HG03342 (cell line): ENCODE data around the gene KICS2.
"Not testable (repeated sequence)": the region's sequence is repeated elsewhere in the genome, so short reads cannot be mapped to it uniquely, and the experiment has no call there.

Source experiments
- ATAC-seq: cut with Tn5 transposase; IDR thresholded peaks from one replicate; pipeline ENCODE4 v1.9.1; 2021; ENCODE audit warnings: mild to moderate bottlenecking, moderate library complexity; ENCODE audit not compliant: unreplicated experiment

Gene KICS2

GRCh38 chr12:64217643-64218042 is 4.5 kb downstream of the KICS2 start:
- ATAC-seq: not testable (repeated sequence)

GRCh38 chr12:64216239-64216638 is 5.9 kb downstream of the KICS2 start:
- ATAC-seq: no peak

- ATAC-seq: no peak
Observed at GRCh38 chr12:64212119-64212746, 9.9 kb downstream of the KICS2 start.

DNA sequence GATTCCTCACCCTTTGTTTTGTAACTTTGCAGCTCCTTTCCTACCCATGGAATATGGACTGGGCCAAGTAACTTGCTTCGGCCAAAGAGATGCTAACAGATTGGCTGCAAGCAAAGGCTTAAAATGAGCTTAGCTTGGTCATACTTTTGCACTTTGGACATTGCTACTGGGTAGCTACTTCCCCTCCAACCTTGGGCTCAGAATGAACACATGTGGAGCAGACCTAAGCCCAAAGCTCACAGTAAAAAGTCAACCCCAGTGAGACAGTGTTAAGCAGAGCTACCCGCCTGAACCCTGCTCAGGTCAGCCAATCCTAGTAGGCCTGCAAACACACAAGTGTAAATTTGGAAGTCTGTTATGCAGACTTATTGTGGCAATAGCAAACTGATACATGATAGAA is 14.6 kb downstream of the KICS2 start:
- ATAC-seq: no peak

GRCh38 chr12:64205542-64205941 is 16.6 kb downstream of the KICS2 start:
- no peak for ATAC-seq

- ATAC-seq: no peak
Observed at GRCh38 chr12:64203775-64204174, 18.3 kb downstream of the KICS2 start.

DNA sequence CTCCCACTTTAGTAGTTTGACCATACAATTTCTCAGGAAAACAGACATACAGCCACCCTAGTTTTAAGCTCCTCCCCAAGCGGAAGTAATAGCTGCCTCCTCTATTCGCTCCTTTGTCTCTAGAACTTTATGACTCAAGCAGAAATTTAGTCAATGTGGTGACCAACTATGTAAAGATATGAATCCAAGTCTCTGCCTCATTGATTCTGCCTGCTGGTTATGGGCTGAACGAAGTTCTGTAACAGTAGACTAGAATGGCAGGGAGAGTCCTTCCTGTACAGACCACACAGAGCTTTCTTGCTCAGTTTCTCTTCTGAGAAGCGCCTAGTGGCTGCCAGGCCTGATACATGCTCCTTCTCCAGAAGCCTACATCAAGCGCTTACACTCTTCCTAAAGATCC is 19.1 kb downstream of the KICS2 start:
- no peak for ATAC-seq

DNA sequence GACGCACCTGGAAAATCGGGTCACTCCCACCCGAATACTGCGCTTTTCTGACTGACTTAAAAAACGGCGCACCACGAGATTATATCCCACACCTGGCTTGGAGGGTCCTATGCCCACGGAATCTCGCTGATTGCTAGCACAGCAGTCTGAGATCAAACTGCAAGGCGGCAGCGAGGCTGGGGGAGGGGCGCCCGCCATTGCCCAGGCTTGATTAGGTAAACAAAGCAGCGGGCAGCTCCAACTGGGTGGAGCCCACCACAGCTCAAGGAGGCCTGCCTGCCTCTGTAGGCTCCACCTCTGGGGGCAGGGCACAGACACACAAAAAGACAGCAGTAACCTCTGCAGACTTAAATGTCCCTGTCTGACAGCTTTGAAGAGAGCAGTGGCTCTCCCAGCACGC is 26.3 kb downstream of the KICS2 start:
- ATAC-seq: not testable (repeated sequence)

DNA sequence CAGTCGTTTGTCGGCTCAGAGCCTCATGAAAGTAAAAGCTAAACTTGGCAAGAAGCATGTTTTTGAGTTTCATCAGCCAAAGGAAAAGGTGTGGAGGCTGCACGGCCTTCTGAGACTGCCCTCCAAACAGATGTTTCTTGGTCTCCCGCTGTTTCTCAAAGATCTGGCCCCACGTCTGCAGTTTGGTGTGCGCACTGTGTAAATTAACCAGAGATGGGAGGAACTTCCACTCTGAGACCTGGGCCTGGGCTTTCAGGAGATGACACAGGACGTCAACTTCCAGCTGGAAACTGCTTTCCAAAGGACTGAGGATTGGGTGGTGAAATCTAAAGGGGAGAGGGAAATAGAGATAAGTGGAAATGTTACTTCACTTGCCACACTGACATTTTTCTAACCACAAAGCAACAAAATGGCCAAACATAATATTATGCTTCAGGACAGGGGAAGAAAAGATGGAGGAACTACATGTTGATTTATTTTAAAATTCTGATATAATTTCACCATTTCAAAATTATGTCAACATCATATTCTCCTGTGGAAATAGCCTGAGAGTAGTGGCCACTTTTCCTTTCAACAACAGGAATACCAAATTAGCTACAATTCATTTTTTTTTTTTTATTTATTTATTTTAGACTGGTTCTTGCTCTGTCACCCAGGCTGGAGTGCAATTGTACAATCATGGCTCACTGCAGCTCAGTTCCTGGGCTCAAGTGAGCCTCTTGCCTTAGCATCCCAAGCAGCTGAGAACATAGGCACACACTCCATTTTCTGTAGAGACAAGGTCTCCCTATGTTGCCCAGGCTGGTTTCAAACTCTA is 27.6 kb downstream of the KICS2 start:
- ATAC-seq: no peak

DNA sequence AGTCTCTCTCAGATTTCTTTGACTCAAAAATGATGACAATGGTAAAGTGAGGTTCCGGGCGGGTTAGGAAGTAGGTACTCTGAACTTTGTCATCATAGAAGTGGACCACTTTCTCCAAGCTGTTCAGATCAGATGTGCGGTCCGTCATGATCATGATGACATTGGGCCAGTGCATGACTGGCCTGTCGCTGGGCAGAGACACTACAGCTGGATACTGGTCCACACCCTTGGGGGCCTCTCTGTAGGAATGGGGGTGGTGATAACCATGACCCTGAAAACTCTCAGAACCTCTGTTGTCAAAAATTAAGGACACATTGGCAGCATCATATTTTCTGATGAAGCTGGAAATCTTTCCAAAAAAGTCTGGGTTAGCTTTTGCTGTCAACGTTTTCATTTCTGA is 28.2 kb downstream of the KICS2 start:
- ATAC-seq: no peak

DNA sequence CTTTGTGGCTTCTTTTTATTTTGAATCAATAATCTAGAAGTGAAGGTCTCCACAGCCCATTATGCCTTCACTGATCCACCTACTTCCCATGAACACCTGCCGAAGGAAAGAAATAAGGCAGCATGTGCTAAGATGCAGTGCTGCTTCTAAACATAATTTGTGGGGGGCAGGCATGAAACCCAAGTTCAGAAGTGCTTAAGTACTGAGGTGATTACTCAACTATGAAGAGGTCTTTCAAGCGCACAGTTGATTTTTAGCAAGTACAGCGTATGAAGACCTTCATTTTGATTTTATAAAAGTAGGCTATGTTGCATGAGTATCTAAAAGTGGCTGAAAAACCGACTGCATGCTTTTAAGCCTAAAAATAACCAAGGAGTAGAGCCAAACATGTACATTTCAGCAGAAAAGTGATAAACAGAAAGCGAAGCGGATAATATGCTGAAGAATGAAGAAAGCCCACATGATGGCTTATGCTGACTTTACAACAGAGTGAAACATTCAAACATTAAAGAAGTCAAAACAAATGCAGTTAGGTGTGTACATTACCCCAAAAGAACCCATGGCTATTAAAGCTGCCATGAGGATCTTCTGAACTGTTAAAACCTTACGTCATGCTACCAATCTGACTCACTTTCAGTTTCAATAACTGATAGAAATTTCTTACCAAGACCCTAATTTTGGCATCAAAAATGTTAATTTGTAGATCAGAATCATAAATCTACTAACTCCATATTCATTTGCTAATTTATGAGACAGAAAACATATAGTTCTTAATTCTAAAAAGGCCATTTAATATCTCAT is 29.3 kb downstream of the KICS2 start:
- peak; percentile 99 for ATAC-seq

- ATAC-seq: no peak
Observed at GRCh38 chr12:64190140-64190539, 32.0 kb downstream of the KICS2 start.

- ATAC-seq: no peak
Observed at GRCh38 chr12:64189530-64189929, 32.6 kb downstream of the KICS2 start.

DNA sequence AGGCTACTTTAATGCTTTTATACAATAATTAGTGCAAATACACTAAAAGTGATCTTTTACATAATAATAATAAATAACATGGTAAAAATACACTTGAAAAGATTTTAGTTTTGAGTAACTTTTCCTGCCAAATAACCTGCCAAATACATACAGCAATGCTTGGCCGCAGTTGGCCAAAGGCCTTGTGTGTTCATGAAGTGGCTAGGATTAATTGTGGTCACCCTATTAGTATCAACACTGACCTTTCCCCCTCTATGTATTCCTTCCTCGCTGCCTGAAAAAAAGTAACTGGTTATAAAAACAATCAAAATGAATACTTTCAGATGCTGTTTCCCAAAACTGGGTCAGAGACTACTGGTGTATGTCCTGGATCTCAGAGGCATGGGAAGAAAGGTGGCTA is 34.3 kb downstream of the KICS2 start:
- no peak for ATAC-seq

DNA sequence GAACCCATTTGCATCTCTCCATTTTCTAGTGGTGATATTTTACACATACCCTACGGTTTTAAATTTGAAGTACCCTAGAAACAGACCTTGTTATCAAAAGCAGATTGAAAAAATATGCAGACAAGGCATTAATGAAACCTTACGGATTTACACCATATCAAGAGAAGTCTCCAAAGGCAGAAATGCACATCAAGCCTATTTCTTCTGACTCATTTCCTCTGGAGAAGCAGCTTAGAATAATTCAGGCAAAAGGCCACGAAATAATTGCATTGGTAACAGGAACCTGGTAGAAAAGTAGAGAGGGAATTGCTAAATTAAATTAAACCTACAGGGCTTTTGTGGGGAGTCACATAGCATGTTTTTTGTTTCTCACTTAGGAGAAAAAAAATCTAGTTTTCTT is 34.7 kb downstream of the KICS2 start:
- no peak for ATAC-seq

- peak; percentile 92 for ATAC-seq
Observed at GRCh38 chr12:64186789-64187188, 35.3 kb downstream of the KICS2 start.

GRCh38 chr12:64184216-64184615 is 37.9 kb downstream of the KICS2 start:
- no peak for ATAC-seq

DNA sequence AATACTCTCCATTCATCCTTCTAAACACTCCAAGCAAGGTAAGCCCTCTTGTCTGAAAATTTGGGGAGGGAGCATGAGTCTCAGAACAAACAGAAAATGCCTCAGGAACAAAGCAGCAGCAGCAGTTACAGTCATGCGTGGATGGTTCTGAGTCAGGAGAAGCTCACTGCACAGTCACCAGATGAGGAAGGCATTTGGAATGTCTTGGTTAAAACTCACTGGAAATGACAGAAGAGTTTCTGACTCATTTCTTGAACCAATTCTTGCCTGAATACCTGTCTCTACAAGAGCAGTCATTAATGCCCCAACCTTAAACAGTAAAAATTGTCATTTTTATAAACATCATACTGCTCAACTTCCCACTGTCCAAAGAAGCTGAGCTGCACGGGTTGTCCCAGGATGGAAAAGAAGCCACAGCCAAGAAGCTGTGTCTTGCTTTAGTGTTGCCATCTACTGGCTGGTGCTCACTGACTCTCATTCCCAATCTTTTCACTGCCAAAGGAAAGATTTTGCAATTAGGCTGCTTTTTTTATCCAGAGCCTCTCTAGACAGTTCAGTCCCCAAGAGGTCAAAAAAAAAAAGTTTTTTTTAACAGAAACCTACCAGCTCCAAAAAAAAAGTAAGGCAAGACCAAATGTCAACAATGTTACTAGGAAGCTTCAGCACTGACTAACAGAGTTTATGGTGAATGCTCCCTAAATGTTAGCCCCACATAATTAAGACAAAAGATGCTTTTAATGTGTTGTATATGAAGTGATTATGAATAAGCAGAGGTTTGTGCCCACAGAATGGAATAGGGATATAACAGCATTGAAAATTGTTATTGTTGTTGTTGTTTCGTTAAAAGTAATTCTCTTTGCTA is 40.4 kb downstream of the KICS2 start:
- no peak for ATAC-seq

DNA sequence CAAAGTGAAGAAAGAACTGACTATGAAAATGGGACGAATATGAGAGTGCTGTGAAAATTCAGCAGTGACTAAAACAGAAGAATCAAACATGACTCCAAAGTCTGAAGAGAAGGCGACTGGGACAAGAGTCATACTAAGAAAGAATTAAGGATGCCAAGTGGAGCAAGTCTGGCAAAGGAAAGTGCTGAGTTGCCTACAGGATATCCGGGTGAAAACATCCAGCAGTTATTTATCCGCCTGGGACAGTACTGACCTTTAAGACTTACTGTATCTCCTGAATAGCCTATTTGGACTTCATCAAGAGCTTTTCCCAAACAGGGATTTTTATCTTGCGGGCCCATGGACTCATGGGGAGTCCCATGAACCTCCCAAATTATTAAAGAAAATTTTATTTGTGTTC is 41.1 kb downstream of the KICS2 start:
- ATAC-seq: no peak

GRCh38 chr12:64178122-64178521 is 44.0 kb downstream of the KICS2 start:
- no peak for ATAC-seq

GRCh38 chr12:64177001-64177400 is 45.1 kb downstream of the KICS2 start:
- ATAC-seq: no peak
